Prostate gland (tissue), 2 donors: ENCODE results near the gene EPB42.

Experiments used
- CTCF ChIP-seq, 4 experiments: fragments of 200-600 bp in 2 of 4; fragments of 450-650 bp in 2 of 4; sonication (generic) in 2 of 4; IDR thresholded peaks; 1 replicate in 3 of 4; 2 replicates in 1 of 4; pipeline ENCODE4 v1.5.1; 2016 to 2019; ENCODE audit warnings: antibody characterized with exemption in 4 of 4, mild to moderate bottlenecking in 2 of 4, moderate library complexity in 2 of 4
- POLR2AphosphoS5 ChIP-seq: sonication (generic); formaldehyde crosslinking; IDR thresholded peaks from one replicate; pipeline ENCODE4 v1.6.1; 2017; ENCODE audit warnings: antibody characterized with exemption

GRCh38 chr15:43250785-43251184 is 30.0 kb upstream of the EPB42 start:
- no peak for TF ChIP-seq CTCF (IDR thresholded peaks at IDR 0.05)
- TF ChIP-seq POLR2AphosphoS5: no peak
